Thymus (tissue), 11 donors: ENCODE measurements around the gene SNX13. TPM values are rescaled to one million over a fixed set of nuclear protein-coding genes. Genes with fewer than 3 reads are reported as not detected.

Experiments used
- DNase-seq, 9 donors: peaks; one replicate each; pipeline ENCODE4 v3.0.0-alpha.2; 2013; ENCODE audit warnings: low spot score in 9 of 9, low read depth in 6 of 9, missing footprints in 1 of 9
- H3K27ac ChIP-seq, 2 donors: one replicate each; pipeline ENCODE4 v1.5.1; 2013; ENCODE audit warnings: control low read depth in 1 of 2, low read depth in 1 of 2, low read length in 1 of 2, mild to moderate bottlenecking in 1 of 2, moderate library complexity in 1 of 2
- H3K27me3 ChIP-seq, 2 donors: one replicate each; pipeline ENCODE4 v1.5.1; 2013; ENCODE audit warnings: low read length in 1 of 2; ENCODE audit not compliant: control insufficient read depth in 2 of 2, insufficient read depth in 1 of 2
- H3K36me3 ChIP-seq, 2 donors: one replicate each; pipeline ENCODE4 v1.5.1; 2013; ENCODE audit warnings: low read length in 1 of 2, mild to moderate bottlenecking in 1 of 2, moderate library complexity in 1 of 2; ENCODE audit not compliant: control insufficient read depth in 2 of 2, insufficient read depth in 2 of 2
- H3K4me1 ChIP-seq, 2 donors: one replicate each; pipeline ENCODE4 v1.5.1; 2013; ENCODE audit warnings: low read length in 2 of 2; ENCODE audit not compliant: control insufficient read depth in 2 of 2, insufficient read depth in 2 of 2
- H3K4me3 ChIP-seq, 2 donors: one replicate each; pipeline ENCODE4 v1.5.1; 2013; ENCODE audit warnings: low read length in 2 of 2, control low read depth in 1 of 2, mild to moderate bottlenecking in 1 of 2
- H3K9me3 ChIP-seq, 2 donors: one replicate each; pipeline ENCODE4 v1.5.1; 2013; ENCODE audit warnings: low read length in 1 of 2, mild to moderate bottlenecking in 1 of 2; ENCODE audit not compliant: control insufficient read depth in 2 of 2, insufficient read depth in 1 of 2
- WGBS: extraction: QIAGEN DNeasy Blood & Tissue Kit; methylation state at CpG from one replicate; pipeline ENCODE4 v1.1.7; 2013; 5-methylcytosine and 5-hydroxymethylcytosine counted together
- polyA plus RNA-seq: library from polyadenylated mRNA; stranded (reverse); fragments of 200-250 nt; gene quantifications from one replicate; pipeline ENCODE4 v1.2.3, GENCODE V29; 2013
- total RNA-seq: library from RNA; stranded (reverse); fragments of 120-200 nt; gene quantifications from one replicate; pipeline ENCODE4 v1.2.4, GENCODE V29; 2013
- donor health status: healthy.

SNX13 gene
- total and polyA plus RNA-seq, 2 donors: 12.3 to 33.4 TPM

- H3K36me3 ChIP-seq: no peaks in the 10 kb centered on the region
- H3K9me3 ChIP-seq: no peaks in the 10 kb centered on the region
- DNase-seq: no peak
- 95% methylated on average over 2 of the region's 2 CpGs for WGBS
- no peaks in the 10 kb centered on the region for H3K27me3 ChIP-seq
- no peaks in the 10 kb centered on the region for H3K4me1 ChIP-seq
- H3K4me3 ChIP-seq: no peak overlapping the region
- H3K27ac ChIP-seq: no peak overlapping the region
Observed at GRCh38 chr7:17952387-17952786, 12.1 kb upstream of the SNX13 start.

GRCh38 chr7:17951742-17952254 is 11.5 kb upstream of the SNX13 start:
- no peaks in the 10 kb centered on the region for H3K36me3 ChIP-seq
- DNase-seq: no peak
- H3K27me3 ChIP-seq: no peaks in the 10 kb centered on the region
- no peaks in the 10 kb centered on the region for H3K9me3 ChIP-seq
- H3K4me1 ChIP-seq: no peaks in the 10 kb centered on the region
- WGBS: 97% methylated on average over 5 of the region's 5 CpGs
- no peak overlapping the region for H3K4me3 ChIP-seq
- H3K27ac ChIP-seq: no peak overlapping the region

GRCh38 chr7:17948526-17949238 is 8.4 kb upstream of the SNX13 start:
- Histone ChIP-seq H3K36me3 (no peaks in the 10 kb centered on the region), H3K27me3 (no peaks in the 10 kb centered on the region), H3K27ac (no peak overlapping the region), H3K4me3 (no peak overlapping the region), H3K9me3 (no peaks in the 10 kb centered on the region), H3K4me1 (no peaks in the 10 kb centered on the region)
- no peak for DNase-seq
- 96% methylated on average over 2 of the region's 2 CpGs for WGBS

- Histone ChIP-seq H3K4me1 (no peaks in the 10 kb centered on the region), H3K36me3 (no peaks in the 10 kb centered on the region), H3K4me3 (no peak overlapping the region), H3K9me3 (no peaks in the 10 kb centered on the region), H3K27ac (no peak overlapping the region), H3K27me3 (no peaks in the 10 kb centered on the region)
- WGBS: 67% methylated on average over 2 of the region's 2 CpGs
- DNase-seq: no peak
Observed at GRCh38 chr7:17947620-17948019, 7.3 kb upstream of the SNX13 start.

- no peaks in the 10 kb centered on the region for H3K4me1 ChIP-seq
- peak in 1 of 9 donors; percentile 37 for DNase-seq
- H3K4me3 ChIP-seq: no peak overlapping the region
- no peaks in the 10 kb centered on the region for H3K9me3 ChIP-seq
- 4% methylated on average over 1 of the region's 1 CpG for WGBS
- H3K27ac ChIP-seq: no peak overlapping the region
- H3K27me3 ChIP-seq: no peaks in the 10 kb centered on the region
- H3K36me3 ChIP-seq: no peaks in the 10 kb centered on the region
Observed at GRCh38 chr7:17946591-17946990, 6.3 kb upstream of the SNX13 start.

- DNase-seq: no peak
- H3K36me3 ChIP-seq: no peaks in the 10 kb centered on the region
- H3K9me3 ChIP-seq: peaks cover 0 to 3% of the 10 kb centered on the region in 2 donors
- H3K27me3 ChIP-seq: no peaks in the 10 kb centered on the region
- no peak overlapping the region for H3K4me3 ChIP-seq
- H3K27ac ChIP-seq: no peak overlapping the region
- H3K4me1 ChIP-seq: peaks cover 0 to 4% of the 10 kb centered on the region in 2 donors
- WGBS: 98% methylated on average over 1 of the region's 1 CpG
Observed at GRCh38 chr7:17944720-17945119, 4.4 kb upstream of the SNX13 start.

- H3K27ac ChIP-seq: no peak overlapping the region
Observed at GRCh38 chr7:17943006-17943405, 2.7 kb upstream of the SNX13 start.

GRCh38 chr7:17942231-17942630 is 1.9 kb upstream of the SNX13 start:
- WGBS: 98% methylated on average over 1 of the region's 1 CpG
- peaks cover 6 to 10% of the 10 kb centered on the region in 2 donors for H3K4me1 ChIP-seq
- no peaks in the 10 kb centered on the region for H3K36me3 ChIP-seq
- H3K27ac ChIP-seq: no peak overlapping the region
- DNase-seq: no peak
- no peak overlapping the region for H3K4me3 ChIP-seq
- H3K9me3 ChIP-seq: peaks cover 0 to 3% of the 10 kb centered on the region in 2 donors
- no peaks in the 10 kb centered on the region for H3K27me3 ChIP-seq

More at GRCh38 chr7:17943006-17943405, 2.7 kb upstream of the SNX13 start:
- H3K36me3 ChIP-seq: no peaks in the 10 kb centered on the region
- peaks cover 0 to 3% of the 10 kb centered on the region in 2 donors for H3K9me3 ChIP-seq
- H3K4me3 ChIP-seq: no peak overlapping the region
- WGBS: 98% methylated on average over 2 of the region's 2 CpGs
- no peaks in the 10 kb centered on the region for H3K27me3 ChIP-seq
- no peak for DNase-seq
- peaks cover 6 to 10% of the 10 kb centered on the region in 2 donors for H3K4me1 ChIP-seq

- Histone ChIP-seq H3K27me3 (no peaks in the 10 kb centered on the region), H3K4me1 (peaks cover 6 to 10% of the 10 kb centered on the region in 2 donors), H3K27ac (peak overlapping the region in 1 of 2 donors; percentile 91), H3K9me3 (peaks cover 0 to 3% of the 10 kb centered on the region in 2 donors), H3K4me3 (peak overlapping the region; percentile 71 to 98), H3K36me3 (no peaks in the 10 kb centered on the region)
- DNase-seq: peak in 3 of 9 donors; percentile 15 to 52 (median 22)
- 12% methylated on average over 12 of the region's 12 CpGs for whole genome bisulfite sequencing
Observed at GRCh38 chr7:17940951-17941431, 697 bp upstream of the SNX13 start.
